ENCODE data around the gene SORCS1. TPM values are rescaled to one million over a fixed set of nuclear protein-coding genes. Genes with fewer than 3 reads are reported as not detected.

The SORCS1 gene
- total RNA-seq, 1 donor from 2014 or later, result 13.6 TPM

GRCh38 chr10:106746868-106747267 is 417.6 kb downstream of the SORCS1 start:
- H3K27ac Mint-ChIP-seq, result no peak overlapping the region
- H3K27me3 Mint-ChIP-seq, result no peaks in the 10 kb centered on the region
- H3K36me3 Mint-ChIP-seq (ENCODE audit: insufficient read depth), result no peaks in the 10 kb centered on the region
- peaks cover 11% of the 10 kb centered on the region for H3K4me1 Mint-ChIP-seq (ENCODE audit: low read depth)
- no peak overlapping the region for H3K4me3 Mint-ChIP-seq (ENCODE audit: low read depth)
- peaks cover 3% of the 10 kb centered on the region for H3K9me3 Mint-ChIP-seq (ENCODE audit: low read depth)
- TF ChIP-seq, protein P1, sequence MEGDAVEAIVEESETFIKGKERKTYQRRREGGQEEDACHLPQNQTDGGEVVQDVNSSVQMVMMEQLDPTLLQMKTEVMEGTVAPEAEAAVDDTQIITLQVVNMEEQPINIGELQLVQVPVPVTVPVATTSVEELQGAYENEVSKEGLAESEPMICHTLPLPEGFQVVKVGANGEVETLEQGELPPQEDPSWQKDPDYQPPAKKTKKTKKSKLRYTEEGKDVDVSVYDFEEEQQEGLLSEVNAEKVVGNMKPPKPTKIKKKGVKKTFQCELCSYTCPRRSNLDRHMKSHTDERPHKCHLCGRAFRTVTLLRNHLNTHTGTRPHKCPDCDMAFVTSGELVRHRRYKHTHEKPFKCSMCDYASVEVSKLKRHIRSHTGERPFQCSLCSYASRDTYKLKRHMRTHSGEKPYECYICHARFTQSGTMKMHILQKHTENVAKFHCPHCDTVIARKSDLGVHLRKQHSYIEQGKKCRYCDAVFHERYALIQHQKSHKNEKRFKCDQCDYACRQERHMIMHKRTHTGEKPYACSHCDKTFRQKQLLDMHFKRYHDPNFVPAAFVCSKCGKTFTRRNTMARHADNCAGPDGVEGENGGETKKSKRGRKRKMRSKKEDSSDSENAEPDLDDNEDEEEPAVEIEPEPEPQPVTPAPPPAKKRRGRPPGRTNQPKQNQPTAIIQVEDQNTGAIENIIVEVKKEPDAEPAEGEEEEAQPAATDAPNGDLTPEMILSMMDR (IDR thresholded peaks at IDR 0.05; ENCODE audit: unreplicated experiment), result no peak
- DNase-seq (ENCODE audit: low spot score, unreplicated experiment), result no peak

DNA sequence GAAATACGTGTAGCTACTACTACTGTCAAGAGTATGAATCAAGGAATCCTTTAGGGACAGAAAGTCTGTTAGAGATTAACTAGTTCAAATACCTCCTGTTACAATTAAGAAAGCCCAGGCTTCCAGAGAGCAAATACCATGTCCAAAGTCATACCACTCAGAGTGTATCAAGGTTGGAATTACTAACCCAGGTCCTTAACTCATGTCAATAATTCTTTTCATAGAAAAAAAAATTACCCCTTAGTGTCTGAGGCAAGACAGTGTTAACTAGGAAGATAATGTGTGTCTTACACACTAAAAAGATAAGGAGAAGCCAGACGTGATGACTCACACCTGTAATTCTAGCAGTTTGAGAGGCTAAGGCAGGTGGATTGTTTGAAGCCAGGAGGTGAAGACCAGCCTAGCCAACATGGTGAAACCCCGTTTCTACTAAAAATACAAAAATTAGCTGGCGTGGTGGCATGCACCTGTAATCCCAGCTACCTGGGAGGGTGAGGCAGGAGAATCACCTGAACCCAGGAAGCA is 423.4 kb downstream of the SORCS1 start:
- no peak for DNase-seq (ENCODE audit: low spot score, unreplicated experiment)
- Mint-ChIP-seq H3K36me3 (ENCODE audit: insufficient read depth) (no peaks in the 10 kb centered on the region), H3K4me3 (ENCODE audit: low read depth) (no peak overlapping the region)

DNA sequence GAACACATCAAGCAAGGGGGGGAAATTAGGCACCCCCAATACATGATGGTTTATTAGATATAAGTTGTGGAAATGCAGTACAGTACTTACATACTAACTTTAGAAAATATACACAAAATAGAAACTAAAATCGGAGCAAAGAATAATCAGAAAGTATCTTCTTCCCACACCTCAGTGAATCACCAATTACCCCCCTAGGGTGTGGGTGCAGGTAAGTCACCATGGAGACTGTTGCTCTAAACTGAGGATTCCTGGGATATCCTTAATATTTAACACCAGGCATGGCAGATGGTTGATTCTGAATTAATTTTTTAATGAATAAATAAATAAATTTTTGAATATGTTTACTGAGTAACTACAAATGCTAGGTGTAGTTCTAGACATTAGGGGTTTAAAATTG is 424.4 kb downstream of the SORCS1 start:
- no peaks in the 10 kb centered on the region for H3K27me3 Mint-ChIP-seq
- H3K36me3 Mint-ChIP-seq (ENCODE audit: insufficient read depth), result no peaks in the 10 kb centered on the region
- H3K4me3 Mint-ChIP-seq (ENCODE audit: low read depth), result no peak overlapping the region
- TF ChIP-seq, protein P1 (IDR thresholded peaks at IDR 0.05; ENCODE audit: unreplicated experiment), result no peak
- H3K4me1 Mint-ChIP-seq (ENCODE audit: low read depth), result peaks cover 21% of the 10 kb centered on the region
- H3K9me3 Mint-ChIP-seq (ENCODE audit: low read depth), result no peaks in the 10 kb centered on the region
- no peak overlapping the region for H3K27ac Mint-ChIP-seq
- no peak for DNase-seq (ENCODE audit: low spot score, unreplicated experiment)

More for the DNA sequence above, 423.4 kb downstream of the SORCS1 start:
- no peaks in the 10 kb centered on the region for H3K9me3 Mint-ChIP-seq (ENCODE audit: low read depth)
- TF ChIP-seq, protein P1 (IDR thresholded peaks at IDR 0.05; ENCODE audit: unreplicated experiment), result no peak
- peak overlapping the region; percentile 90 for H3K27ac Mint-ChIP-seq
- H3K27me3 Mint-ChIP-seq, result no peaks in the 10 kb centered on the region
- H3K4me1 Mint-ChIP-seq (ENCODE audit: low read depth), result peaks cover 18% of the 10 kb centered on the region

DNA sequence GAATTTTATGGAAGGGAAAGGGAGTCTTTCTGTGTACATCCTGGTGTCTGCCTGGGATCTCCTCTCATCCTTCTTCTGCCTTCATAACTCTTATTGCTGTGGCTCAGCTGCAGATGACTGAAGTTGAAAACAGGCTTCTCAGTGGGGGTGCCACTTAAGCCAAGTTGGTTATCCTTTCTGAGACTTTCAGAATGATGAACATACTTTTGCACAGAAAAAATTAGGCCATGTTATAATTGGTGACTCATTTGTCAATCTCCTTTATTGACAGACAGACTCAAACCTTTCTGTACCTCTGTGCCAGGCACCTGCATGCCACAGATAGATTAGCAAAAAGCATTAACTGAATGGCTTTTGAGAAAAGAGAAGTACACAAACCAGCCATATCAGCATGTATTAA is 430.3 kb downstream of the SORCS1 start:
- TF ChIP-seq, protein P1 (IDR thresholded peaks at IDR 0.05; ENCODE audit: unreplicated experiment), result no peak
- Mint-ChIP-seq H3K9me3 (ENCODE audit: low read depth) (no peaks in the 10 kb centered on the region), H3K36me3 (ENCODE audit: insufficient read depth) (no peaks in the 10 kb centered on the region), H3K27ac (no peak overlapping the region), H3K27me3 (no peaks in the 10 kb centered on the region), H3K4me1 (ENCODE audit: low read depth) (peaks cover 19% of the 10 kb centered on the region), H3K4me3 (ENCODE audit: low read depth) (no peak overlapping the region)
- no peak for DNase-seq (ENCODE audit: low spot score, unreplicated experiment)

DNA sequence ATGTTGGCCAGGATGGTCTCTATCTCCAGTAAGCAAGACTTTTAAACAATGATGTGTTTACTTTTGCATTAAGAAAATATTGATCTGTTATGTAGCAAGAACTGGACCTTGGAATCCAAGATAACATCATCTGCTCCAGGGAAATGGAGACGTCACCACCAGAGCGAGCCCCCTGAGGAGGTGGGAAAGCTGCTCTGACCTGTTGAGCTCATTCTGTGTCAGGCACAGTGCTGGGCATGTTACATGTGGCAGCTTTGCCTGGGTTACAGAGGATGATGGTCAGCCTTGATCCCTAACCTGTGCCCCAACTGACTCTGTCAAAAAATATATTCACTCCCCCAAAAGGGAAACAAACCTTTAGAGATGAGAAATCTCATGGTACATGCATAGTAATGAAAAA is 436.3 kb downstream of the SORCS1 start:
- TF ChIP-seq, protein P1 (IDR thresholded peaks at IDR 0.05; ENCODE audit: unreplicated experiment), result no peak
- H3K4me3 Mint-ChIP-seq (ENCODE audit: low read depth), result no peak overlapping the region
- DNase-seq (ENCODE audit: low spot score, unreplicated experiment), result no peak
- H3K27me3 Mint-ChIP-seq, result no peaks in the 10 kb centered on the region
- peaks cover 6% of the 10 kb centered on the region for H3K9me3 Mint-ChIP-seq (ENCODE audit: low read depth)
- H3K4me1 Mint-ChIP-seq (ENCODE audit: low read depth), result peaks cover 18% of the 10 kb centered on the region
- no peak overlapping the region for H3K27ac Mint-ChIP-seq
- no peaks in the 10 kb centered on the region for H3K36me3 Mint-ChIP-seq (ENCODE audit: insufficient read depth)
